GM19324 (cell line): Measurements from ENCODE around the gene MYH11.
"Not testable (repeated sequence)": the region's sequence is repeated elsewhere in the genome, so short reads cannot be mapped to it uniquely, and the experiment has no call there.

Experiments
- ATAC-seq: cut with Tn5 transposase; IDR thresholded peaks from one replicate; pipeline ENCODE4 v1.9.1; 2021; ENCODE audit warnings: mild to moderate bottlenecking, moderate library complexity; ENCODE audit not compliant: unreplicated experiment, low FRiP score

MYH11 gene

DNA sequence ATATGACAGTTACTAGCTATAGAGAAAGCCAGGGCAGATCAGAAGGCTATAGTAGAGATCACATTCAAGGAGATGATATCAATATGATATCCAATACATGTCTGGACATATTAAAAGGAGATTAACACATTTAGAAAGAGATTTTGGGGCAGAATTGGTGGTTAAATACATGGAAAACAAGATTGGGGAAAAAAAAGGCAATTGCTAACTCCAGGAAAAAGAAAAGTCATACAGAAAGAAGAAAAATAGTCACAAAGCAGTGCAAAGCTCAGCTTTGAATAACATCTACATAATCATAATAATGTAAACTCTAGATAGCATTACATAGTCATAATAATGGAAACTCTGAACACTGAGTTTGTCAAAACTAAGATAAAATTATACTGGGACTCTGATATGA, 40.6 kb downstream of the MYH11 start:
- ATAC-seq: no peak

DNA sequence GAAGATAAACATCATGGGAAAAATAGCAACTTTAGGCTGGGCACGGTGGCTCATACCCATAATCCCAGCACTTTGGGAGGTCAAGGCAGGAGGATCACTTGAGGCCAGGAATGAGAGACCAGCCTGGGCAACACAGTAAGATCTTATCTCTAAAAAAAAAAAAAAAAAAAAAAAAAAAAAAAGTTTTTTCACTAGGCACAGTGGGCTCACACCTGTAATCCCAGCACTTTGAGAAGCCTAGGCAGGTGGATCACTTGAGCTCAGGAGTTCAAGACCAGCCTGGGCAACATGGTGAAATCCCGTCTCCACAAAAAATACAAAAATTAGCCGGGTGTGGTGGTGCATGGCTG, 44.5 kb downstream of the MYH11 start:
- not testable (repeated sequence) for ATAC-seq

DNA sequence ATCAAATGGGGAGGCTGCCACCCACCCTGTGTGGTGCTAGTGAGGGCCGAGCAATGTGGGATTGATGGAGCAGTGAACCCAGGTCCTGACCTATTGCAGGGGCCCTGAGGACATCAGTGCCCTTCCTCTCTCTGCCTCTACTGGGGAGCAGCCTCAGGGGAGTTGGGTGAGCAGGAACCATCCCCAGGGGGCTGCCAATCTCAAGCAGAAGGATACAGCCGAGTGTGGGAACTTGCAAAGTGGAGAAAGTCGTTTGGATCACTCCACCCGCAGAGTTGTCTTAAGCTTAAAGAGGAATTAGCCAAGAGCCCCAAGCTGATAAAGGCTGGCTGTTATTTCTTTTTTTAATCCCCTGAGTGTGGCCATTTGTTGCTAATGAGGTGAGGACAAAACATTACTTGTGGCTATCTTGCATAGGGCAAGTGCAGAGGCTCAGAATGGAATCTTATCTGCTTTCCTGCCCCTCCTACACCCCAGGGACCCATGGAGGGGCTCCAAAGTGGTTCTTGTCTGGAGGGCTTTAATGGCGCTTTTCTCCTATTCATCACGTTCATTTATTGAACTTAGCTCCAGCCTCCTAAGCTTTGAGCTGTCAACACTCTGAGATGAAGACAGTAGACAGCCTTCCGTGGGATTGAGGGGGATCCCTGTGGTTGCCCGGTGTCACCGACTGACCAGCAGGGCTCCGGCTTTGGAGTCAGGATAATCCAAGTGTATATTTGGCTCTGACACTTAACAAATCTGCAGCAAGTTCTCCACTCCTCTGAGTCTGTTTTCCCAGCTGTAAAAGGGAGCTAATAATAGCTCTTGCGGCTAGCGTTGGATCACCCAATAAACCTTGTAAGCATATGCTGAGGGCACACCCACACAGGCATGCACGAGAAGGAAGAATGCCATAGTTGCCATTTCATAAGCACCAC, 45.1 kb downstream of the MYH11 start:
- no peak for ATAC-seq

DNA sequence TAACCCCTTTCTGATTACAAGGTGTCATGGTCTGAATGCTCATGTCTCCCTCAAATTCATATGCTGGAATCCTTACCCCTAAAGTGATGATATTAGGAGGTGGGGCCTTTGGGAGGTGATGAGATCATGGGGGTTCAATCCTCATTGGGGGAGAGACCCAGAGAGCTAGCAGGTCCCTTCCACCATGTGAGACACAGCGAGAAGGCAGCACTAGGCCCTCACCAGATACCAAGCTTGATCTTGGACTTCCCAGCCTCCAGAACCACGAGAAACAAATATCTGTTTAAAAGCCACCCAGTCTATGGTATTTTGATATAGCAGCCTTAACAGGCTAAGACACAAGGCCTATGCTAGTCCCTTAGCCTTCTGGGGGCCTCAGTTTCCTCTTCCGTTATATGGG, 45.9 kb downstream of the MYH11 start:
- no peak for ATAC-seq

DNA sequence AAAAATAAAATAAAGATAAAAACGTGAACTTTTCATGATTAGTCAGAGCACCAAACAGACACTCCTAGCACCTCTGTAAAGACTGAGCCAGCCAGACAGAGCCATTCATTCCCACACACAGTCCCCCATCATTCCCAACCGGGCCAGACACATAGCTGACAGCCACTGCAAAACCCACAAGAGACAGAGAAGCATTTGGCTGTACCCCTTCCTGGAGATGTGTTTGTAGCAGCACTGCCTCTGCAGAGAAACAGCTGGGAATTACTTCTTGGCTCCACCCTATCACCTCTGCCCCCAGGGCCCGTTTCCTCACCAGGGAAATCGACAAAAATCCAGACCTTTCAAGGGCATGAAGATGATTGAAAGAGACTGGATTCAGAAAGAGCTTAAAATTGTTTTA, 46.4 kb downstream of the MYH11 start:
- ATAC-seq: no peak

DNA sequence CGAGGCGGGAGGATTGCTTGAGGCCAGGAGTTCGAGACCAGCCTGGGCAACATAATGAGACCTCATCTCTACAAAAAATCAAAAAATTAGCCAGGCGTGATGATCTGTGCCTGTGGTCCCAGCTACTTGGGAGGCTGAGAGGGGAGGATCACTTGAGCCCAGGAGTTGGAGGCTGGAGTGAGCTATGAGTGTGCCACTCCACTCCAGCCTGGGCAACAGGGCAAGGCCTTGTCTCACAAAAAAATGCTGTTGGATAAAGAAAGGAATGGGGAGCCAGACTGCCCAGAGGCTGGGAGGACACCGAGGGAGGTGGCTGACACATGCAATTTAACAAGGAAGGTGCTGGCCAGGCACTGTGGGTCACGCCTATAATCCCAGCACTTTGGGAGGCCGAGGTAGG, 47.5 kb downstream of the MYH11 start:
- ATAC-seq: not testable (repeated sequence)

DNA sequence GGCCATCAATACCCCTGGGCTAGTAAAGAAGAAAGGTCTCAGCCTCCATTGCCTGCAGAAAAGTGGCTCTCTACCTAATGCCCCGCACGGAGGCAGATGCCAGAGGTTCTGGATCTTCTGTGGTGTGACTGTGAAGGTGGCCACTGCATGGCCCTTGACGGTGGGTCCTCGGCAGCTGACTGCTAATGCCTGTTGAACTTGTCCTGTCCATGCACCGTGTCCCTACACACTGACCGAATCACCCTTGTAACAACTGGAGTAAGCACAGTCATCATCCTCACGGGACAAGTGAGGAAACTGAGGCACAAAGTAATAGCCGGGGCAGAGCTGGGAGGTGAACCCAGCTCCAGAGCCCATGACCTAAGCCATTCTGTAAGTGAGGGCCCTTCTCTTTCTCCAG, 48.8 kb downstream of the MYH11 start:
- ATAC-seq: no peak

DNA sequence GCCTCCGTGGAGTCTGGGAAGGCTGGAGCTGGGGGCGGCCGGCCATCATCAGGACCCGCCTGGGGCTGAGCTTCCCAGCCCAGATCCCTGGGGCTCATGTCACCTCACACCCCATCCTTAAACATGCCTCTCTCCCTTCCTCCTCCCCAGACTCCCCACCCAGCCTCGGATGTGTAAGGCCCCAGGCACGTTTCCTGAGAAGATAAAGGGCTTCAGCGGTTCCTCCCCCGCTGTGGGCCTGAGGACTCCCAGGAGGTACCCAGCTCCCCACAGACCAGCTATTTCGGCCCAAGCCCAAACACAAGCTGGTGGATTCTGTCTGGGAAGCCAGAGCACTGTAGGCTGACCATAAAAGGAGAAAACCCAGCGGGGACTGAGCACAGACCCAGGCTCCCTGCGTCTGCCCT, 49.2 kb downstream of the MYH11 start:
- ATAC-seq: no peak

DNA sequence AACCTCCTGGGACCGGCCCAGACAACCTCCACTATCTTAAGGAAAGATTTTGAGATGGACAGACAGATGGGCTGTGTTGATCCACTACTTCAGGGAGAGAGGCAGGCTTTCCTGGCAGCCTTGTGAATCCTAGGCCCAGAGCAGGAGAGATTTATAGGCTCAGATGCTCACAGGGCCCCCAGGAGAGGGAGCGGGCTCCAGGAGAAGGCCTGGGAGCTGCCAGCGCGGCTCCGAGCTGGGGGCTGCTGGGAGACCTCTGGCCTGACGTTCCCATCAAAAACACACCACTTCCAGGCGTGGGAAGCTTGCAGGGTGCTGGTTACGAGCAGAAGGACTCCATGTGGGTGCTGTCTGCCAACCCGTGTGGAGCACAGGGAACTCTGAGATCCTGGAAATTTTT, 53.2 kb downstream of the MYH11 start:
- ATAC-seq: no peak

DNA sequence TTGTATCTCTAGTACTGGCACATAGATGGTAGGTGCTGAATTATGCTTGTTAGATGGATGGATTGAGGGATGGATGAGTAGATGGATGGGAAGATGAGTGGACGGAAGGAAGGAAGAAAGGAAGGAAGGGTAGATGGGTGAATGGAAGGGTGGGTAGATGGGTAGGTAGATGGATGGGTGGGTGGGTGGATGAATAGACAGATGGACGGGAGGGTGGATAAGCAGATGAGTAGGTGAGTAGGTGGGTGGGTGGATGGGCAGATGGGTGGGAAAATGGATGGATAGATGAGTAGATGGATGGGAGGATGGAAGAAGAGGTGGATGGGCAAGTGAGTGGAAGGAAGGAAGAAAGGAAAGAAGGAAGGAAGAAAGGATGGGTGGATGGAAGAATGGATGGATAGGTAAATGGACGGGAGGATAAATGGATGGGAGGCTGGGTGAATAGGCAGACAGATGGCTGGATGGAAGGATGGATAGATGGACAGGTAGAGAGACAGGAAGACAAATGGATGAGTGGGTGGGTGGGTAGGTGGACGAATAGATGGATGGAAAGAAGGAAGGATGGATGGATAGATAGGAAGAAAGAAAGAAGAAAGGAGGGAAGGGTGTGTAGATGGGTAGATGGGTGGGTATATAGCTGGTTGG, 56.9 kb downstream of the MYH11 start:
- no peak for ATAC-seq

DNA sequence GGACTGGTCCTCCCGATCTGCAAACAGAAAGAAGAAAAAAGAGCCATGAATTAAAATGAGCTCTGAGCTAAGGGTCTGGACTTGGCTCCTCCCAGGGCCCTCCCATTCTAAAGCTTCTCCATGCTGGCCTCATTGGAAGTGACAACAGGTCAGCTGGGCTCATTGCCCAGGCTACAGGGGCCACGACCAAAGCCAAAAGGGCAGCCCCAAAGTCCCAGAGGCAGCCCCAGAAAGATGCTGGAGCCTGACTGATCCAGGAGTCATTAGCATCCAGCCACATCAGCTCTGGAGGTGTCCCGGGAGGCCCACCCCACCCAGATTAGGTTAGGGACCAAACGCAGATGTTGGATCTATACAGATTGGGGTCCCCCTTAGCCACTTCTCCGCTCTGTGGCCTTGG, 58.2 kb downstream of the MYH11 start:
- ATAC-seq: no peak

DNA sequence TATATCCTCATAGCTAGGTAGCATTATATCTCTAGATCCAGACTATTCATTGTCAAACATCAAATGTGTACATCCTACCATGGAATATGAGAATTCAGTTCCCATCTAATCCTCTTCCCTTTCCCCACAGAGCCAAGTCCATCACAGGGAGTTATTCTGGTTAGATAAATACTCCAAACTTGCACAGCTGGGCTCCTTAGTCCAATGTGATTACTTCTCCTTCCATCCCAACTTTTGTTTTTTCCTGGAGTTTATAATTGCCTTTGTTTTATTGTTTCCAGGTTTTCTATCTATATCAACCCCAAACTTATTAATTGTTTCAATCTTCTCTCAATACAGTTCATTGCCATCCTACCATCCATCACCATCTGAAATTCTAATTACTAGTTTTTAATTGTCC, 59.9 kb downstream of the MYH11 start:
- no peak for ATAC-seq

DNA sequence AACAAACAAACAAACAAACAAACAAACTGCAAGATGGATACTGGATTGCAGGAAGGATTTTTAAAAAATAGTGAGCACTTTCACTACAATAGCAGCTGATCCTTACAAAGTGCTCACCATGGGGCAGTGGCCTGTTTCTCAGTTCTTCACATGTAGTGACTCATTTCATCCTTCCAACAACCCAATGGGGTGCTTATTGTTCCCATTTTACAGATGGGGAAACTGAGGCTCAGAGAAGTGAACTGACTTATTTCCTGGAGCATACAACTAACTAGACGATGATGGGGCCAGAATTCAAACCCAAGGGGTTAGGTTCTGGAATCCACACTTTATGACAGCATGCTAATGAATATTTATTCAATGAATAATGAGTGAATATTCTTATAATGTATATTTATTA, 61.2 kb downstream of the MYH11 start:
- no peak for ATAC-seq

DNA sequence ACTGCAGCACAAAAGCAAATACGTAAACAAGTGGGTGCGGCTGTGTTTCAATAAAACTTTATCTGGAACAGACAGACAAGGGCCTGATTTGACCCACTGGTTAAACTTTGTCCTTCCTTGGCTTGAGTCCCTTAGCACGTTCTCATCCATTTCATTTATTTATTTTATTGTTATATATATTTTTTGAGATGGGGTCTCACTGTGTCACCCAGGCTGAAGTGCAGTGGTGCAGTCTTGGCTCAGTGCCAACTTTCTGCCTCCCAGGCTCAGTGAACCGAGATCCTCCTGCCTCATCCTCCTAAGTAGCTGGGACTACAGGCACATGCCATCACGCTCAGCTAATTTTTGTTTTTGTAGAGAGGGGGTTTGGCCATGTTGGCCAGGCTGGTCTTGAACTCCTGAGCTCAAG, 64.3 kb downstream of the MYH11 start:
- ATAC-seq: no peak

DNA sequence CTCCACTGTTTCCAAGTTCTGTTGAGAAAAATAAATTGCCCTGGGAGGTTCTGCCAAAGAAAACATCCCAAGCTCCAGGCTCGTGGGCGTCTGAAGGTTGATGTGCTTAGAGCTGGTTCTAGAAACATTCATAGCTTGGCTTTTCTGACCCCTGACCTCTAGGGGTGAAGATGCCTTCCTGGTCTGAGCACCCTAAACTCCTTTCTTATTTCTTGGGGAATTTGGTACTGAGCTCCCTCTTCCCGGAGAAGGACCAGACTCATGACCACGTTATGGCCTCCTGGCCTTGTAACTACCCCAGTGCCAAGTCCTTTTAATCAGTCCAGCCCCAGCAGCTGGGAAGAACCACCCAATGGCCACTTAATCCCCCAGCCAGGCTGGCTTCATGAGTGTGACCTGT, 66.4 kb downstream of the MYH11 start:
- ATAC-seq: no peak

DNA sequence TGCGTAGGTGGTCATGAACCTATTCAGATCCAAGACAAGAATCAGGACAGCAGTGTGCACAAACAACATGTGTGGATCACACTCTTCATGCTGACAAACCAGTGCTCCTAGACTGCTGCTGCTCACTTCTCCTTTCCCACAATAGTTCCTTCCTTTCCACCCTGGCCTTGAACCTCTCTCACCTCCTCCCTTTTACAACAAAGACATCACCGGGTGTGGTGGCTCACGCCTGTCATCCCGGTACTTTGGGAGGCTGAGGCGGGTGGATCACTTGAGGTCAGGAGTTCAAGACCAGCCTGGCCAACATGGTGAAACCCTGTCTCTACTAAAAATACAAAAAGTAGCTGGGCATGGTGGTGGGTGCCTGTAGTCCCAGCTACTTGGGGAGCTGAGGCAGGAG, 67.0 kb downstream of the MYH11 start:
- ATAC-seq: not testable (repeated sequence)

DNA sequence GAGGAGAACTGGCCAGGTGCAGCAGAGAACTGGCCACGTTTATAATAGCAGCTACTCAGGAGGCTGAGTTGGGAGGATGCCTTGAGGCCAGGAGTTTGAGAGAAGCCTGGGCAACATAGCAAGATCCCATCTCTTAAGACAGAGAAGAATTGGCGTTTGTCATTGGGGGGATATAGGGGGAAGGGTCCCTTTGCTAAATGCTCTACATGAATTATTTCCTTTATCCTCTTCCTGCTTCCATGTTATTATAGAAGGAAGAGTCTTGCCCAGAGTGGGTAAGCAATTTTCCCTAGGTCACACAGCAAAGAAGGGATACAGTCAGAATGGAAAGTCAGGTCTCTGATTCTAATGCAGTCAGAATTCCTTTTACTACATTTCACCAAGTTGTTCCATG, 68.0 kb downstream of the MYH11 start:
- no peak for ATAC-seq

DNA sequence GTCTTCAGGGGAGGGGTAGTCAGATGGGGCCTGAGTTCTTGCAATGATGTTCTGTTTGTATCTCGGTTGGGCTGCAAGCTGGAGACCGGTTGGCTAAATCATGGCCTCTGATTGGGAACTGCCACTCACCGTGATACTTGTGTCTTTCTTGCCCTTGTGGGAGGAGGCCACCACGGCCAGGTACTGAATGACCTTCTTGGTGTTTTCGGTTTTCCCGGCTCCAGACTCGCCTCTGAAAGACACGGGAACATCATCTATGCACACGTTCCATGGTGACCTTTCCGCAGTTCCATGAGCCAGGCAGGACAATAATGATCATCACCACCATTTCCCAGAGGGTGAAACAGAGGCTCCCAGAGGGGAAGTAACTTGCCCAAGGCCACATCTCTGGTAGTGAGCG, 70.3 kb downstream of the MYH11 start:
- ATAC-seq: no peak

DNA sequence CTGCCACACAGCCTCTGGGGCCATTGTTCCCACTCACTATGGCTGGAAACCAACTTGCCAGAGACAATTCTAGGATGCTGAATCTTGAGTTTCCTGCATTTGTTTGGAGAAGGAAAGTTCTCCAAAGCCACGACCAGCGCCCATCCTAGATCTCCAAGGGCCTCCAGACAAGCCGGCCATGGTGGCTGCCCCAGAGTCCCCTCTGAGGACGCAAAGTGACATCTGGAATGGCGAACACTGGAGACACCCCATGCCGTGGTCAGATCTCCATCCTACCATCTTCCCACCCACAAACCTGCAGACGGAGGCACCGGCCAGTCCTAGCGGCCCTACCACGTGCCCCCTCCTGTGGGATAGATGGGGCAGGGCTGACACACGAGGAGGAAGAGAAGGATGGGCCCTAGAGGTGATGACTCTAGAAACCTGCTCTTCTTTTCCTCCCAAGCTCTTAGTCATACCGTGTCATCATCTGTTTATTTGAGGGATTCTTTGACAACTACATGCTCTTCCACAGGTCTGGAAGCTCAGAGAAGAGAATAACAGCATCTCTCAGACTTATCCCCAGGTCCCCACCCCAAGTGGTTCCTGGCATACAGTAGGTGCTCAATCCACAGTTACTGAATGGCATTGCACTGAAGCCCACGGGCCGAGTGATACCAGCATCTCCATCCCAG, 71.3 kb downstream of the MYH11 start:
- ATAC-seq: no peak

DNA sequence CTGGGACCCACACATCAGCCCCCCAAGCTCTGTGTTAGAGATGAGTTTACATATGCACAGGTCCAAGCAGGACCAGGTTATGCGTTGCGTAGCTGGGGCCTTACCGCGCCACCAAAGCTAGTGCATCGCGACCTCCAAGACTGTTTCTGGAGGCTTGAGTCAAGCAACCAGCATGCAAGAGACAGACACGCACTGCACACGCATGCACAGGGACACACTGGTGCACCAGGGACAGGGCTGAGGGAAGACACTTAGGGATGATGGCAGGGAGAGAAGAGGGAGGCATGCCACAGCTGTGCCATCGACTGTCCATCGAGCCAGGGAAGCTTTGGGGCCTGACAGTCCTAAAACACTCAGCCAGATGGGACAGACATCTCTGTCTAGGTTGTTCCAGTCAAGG, 72.8 kb downstream of the MYH11 start:
- ATAC-seq: no peak

DNA sequence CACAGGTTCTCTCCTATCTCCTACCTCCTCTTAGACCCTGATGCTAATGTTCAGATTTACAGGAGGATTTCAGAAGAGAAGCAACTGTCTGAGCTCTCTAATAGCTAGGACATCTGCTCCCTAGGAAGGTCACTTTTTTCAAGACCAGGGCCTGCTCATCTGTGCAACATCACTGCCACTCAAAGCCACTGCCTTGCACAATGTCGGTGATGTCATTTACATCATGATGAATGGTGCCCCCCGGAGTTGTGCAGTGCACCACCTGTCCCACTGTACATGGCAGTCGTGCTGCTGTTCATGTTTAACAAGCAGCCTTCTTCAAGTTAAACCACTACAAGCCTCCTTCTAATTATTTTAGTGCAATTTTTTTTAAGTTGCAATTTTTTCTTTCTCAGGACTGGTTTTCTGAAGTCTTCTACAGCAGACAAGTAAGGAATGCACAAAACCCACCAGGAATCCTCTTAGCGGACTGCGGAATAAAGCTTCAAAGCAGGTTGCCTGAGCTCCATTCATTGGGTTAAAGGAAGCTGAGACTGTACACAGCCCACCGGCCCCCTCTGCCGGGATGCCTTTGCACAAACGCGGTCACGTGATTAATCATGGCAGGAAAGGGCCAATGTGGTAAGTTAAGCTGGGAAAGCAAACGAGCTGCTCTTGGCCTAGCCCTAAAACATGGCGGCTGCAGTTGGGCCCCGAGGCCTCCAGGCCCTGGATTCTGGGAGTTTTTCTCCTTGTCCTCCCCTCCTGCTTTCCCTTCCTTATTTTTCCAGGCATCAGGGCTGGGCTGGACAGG, 74.1 kb downstream of the MYH11 start:
- no peak for ATAC-seq
